Ishikawa (cell line): ENCODE data around the gene UBE2R2.

Experiments used
- CREB1 ChIP-seq: IDR thresholded peaks from 2 replicates; pipeline ENCODE4 v1.6.1; 2012; ENCODE audit warnings: low read depth
- EP300 ChIP-seq: IDR thresholded peaks from 2 replicates; pipeline ENCODE4 v1.6.1; 2012; ENCODE audit warnings: borderline replicate concordance
- FOXM1 ChIP-seq: IDR thresholded peaks from 2 replicates; pipeline ENCODE4 v1.6.1; 2012; ENCODE audit warnings: low read depth, borderline replicate concordance
- NFIC ChIP-seq: IDR thresholded peaks from 2 replicates; pipeline ENCODE4 v1.6.1; 2012
- RAD21 ChIP-seq: IDR thresholded peaks from 2 replicates; pipeline ENCODE4 v1.6.1; 2012; ENCODE audit warnings: low read depth
- REST ChIP-seq: IDR thresholded peaks from 2 replicates; pipeline ENCODE4 v1.6.1; 2012; ENCODE audit warnings: low read depth, mild to moderate bottlenecking
- TAF1 ChIP-seq: IDR thresholded peaks from 2 replicates; pipeline ENCODE4 v1.6.1; 2012; ENCODE audit warnings: low read depth, mild to moderate bottlenecking
- TEAD4 ChIP-seq: IDR thresholded peaks from 2 replicates; pipeline ENCODE4 v1.6.1; 2012
- USF1 ChIP-seq: IDR thresholded peaks from 2 replicates; pipeline ENCODE4 v1.6.1; 2012
- YY1 ChIP-seq: IDR thresholded peaks from 2 replicates; pipeline ENCODE4 v1.6.1; 2012; ENCODE audit warnings: low read depth
- ZBTB7A ChIP-seq: IDR thresholded peaks from 2 replicates; pipeline ENCODE4 v1.6.1; 2012; ENCODE audit warnings: low read depth

GRCh38 chr9:33852216-33852826, 35.4 kb downstream of the UBE2R2 start:
- TF ChIP-seq ZBTB7A (no peak), FOXM1 (no peak), RAD21 (peak; percentile 73), YY1 (no peak), CREB1 (no peak), USF1 (no peak), TAF1 (no peak), EP300 (no peak), NFIC (no peak), REST (no peak), TEAD4 (no peak)
